RWPE2 (cell line): ENCODE results near the gene C11orf98.

Experiments used
- ATAC-seq: fragments of 200-7000 bp; cut with Tn5 transposase; 3 replicates; pipeline ENCODE4 v1.9.1; 2021; ENCODE audit warnings: low read depth
- DNase-seq: peaks from one replicate; pipeline ENCODE4 v3.0.0-alpha.2; 2020; ENCODE audit warnings: low spot score
- H3K27ac ChIP-seq: fragments of 450-650 bp; 2 replicates; pipeline ENCODE4 v1.5.1; 2017; ENCODE audit warnings: mild to moderate bottlenecking; ENCODE audit not compliant: poor library complexity, severe bottlenecking
- H3K27me3 ChIP-seq: fragments of 250-450 bp; sonication (Bioruptor Pico); 2 replicates; pipeline ENCODE4 v1.5.1; 2021; ENCODE audit warnings: mild to moderate bottlenecking, moderate library complexity; ENCODE audit not compliant: insufficient read depth, poor library complexity, severe bottlenecking
- H3K36me3 ChIP-seq: fragments of 250-450 bp; sonication (Bioruptor Pico); 2 replicates; pipeline ENCODE4 v1.5.1; 2020; ENCODE audit warnings: low read depth, mild to moderate bottlenecking, moderate library complexity
- H3K4me1 ChIP-seq: fragments of 250-450 bp; sonication (Bioruptor Pico); 2 replicates; pipeline ENCODE4 v1.5.1; 2021; ENCODE audit warnings: mild to moderate bottlenecking, moderate library complexity; ENCODE audit not compliant: insufficient read depth, poor library complexity, severe bottlenecking
- H3K4me3 ChIP-seq: fragments of 250-450 bp; sonication (Bioruptor Pico); 2 replicates; pipeline ENCODE4 v1.5.1; 2021; ENCODE audit warnings: mild to moderate bottlenecking, moderate library complexity; ENCODE audit not compliant: severe bottlenecking
- H3K9me3 ChIP-seq: fragments of 250-450 bp; sonication (Bioruptor Pico); 2 replicates; pipeline ENCODE4 v1.5.1; 2021; ENCODE audit warnings: mild to moderate bottlenecking, moderate library complexity; ENCODE audit not compliant: severe bottlenecking
- TF ChIP-seq, protein P1 (sequence below): fragments of 450-650 bp; IDR thresholded peaks from one replicate; pipeline ENCODE4 v1.5.1; 2017; ENCODE audit warnings: mild to moderate bottlenecking, moderate library complexity; ENCODE audit not compliant: poor library complexity, severe bottlenecking

C11orf98 gene

DNA sequence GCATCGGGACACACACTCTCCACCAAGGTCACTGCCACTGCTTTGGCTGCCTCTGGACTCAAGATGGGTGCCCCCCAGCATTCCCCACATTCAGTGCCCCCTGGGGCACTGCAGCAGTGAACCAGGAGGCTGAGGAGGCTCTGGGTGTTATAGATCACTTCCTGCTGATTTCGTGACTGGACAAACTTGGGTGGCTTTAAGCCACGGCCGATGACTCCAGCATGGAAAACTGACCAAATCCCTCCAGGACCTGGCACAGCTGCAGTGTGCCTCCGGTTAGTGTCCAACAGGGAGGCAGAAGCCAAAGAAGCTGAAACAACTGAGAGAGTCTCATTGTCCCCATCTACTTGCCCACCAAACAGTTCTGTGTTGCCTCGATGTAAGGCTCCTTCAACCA, 17.4 kb downstream of the C11orf98 start:
- no peak for ATAC-seq

GRCh38 chr11:62646825-62647608, 18.0 kb downstream of the C11orf98 start:
- ATAC-seq (no peak), DNase-seq (no peak)
- peaks cover 48% of the 10 kb centered on the region for H3K36me3 ChIP-seq
- no peaks in the 10 kb centered on the region for H3K9me3 ChIP-seq
- H3K4me3 ChIP-seq: no peak overlapping the region
- no peaks in the 10 kb centered on the region for H3K4me1 ChIP-seq
- TF ChIP-seq, protein P1, sequence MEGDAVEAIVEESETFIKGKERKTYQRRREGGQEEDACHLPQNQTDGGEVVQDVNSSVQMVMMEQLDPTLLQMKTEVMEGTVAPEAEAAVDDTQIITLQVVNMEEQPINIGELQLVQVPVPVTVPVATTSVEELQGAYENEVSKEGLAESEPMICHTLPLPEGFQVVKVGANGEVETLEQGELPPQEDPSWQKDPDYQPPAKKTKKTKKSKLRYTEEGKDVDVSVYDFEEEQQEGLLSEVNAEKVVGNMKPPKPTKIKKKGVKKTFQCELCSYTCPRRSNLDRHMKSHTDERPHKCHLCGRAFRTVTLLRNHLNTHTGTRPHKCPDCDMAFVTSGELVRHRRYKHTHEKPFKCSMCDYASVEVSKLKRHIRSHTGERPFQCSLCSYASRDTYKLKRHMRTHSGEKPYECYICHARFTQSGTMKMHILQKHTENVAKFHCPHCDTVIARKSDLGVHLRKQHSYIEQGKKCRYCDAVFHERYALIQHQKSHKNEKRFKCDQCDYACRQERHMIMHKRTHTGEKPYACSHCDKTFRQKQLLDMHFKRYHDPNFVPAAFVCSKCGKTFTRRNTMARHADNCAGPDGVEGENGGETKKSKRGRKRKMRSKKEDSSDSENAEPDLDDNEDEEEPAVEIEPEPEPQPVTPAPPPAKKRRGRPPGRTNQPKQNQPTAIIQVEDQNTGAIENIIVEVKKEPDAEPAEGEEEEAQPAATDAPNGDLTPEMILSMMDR: no peak
- peak overlapping the region; percentile 69 for H3K27ac ChIP-seq
- H3K27me3 ChIP-seq: no peaks in the 10 kb centered on the region

More for the DNA sequence above, 17.4 kb downstream of the C11orf98 start:
- TF ChIP-seq, protein P1: no peak
- no peaks in the 10 kb centered on the region for H3K4me1 ChIP-seq
- no peaks in the 10 kb centered on the region for H3K27me3 ChIP-seq
- DNase-seq: no peak
- H3K4me3 ChIP-seq: no peak overlapping the region
- H3K36me3 ChIP-seq: peaks cover 45% of the 10 kb centered on the region
- no peaks in the 10 kb centered on the region for H3K9me3 ChIP-seq
- peak overlapping the region; percentile 69 for H3K27ac ChIP-seq

GRCh38 chr11:62645946-62646824, 18.8 kb downstream of the C11orf98 start, which contains the start of gene GANAB:
GANAB (minus strand) TSS chr11:62646613; CDS start chr11:62646599, 14 bp downstream.
- Histone ChIP-seq H3K27me3 (no peaks in the 10 kb centered on the region), H3K4me3 (peak within 1 kb of the TSS; percentile 97), H3K27ac (peak within 1 kb of the TSS; percentile 69), H3K36me3 (peaks cover 48% of the 10 kb centered on the region), H3K4me1 (no peaks in the 10 kb centered on the region), H3K9me3 (no peaks in the 10 kb centered on the region)
- ATAC-seq (peak; percentile 97), DNase-seq (peak; percentile 99)
- TF ChIP-seq, protein P1: no peak

GRCh38 chr11:62645671-62645945, 19.4 kb downstream of the C11orf98 start:
- no peak for ATAC-seq
- TF ChIP-seq, protein P1: no peak
- no peak for DNase-seq
- no peaks in the 10 kb centered on the region for H3K27me3 ChIP-seq
- no peaks in the 10 kb centered on the region for H3K4me1 ChIP-seq
- peaks cover 48% of the 10 kb centered on the region for H3K36me3 ChIP-seq
- peak overlapping the region; percentile 97 for H3K4me3 ChIP-seq
- no peaks in the 10 kb centered on the region for H3K9me3 ChIP-seq
- H3K27ac ChIP-seq: peak overlapping the region; percentile 69

DNA sequence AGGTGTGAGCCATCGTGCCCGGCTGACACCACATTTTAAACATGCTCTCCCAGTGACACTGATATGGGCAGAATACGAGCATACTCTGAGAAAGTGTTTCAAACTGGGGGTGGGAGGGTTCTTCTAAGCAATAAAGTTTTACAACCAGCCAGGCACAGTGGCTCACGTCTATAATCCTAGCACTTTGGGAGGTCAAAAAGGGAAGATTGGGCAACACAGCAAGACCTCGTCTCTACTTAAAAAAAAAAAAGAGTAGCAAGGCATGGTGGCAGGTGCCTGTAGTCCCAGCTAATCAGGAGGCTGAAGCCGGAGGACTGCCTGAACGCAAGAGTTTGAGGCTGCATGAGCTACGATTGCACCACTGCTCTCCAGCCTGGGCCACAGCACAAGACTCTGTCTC, 20.8 kb downstream of the C11orf98 start:
- no peaks in the 10 kb centered on the region for H3K9me3 ChIP-seq
- TF ChIP-seq, protein P1: no peak
- DNase-seq: no peak
- H3K27me3 ChIP-seq: no peaks in the 10 kb centered on the region
- H3K36me3 ChIP-seq: peaks cover 48% of the 10 kb centered on the region
- ATAC-seq: no peak
- H3K4me1 ChIP-seq: no peaks in the 10 kb centered on the region
- no peak overlapping the region for H3K4me3 ChIP-seq
- H3K27ac ChIP-seq: no peak overlapping the region
